A673 (cell line): ENCODE measurements around the gene COX6B2. TPM values are rescaled to one million over a fixed set of nuclear protein-coding genes. Genes with fewer than 3 reads are reported as not detected.

Experiments
- BruUV-seq: library from RNA; stranded (reverse); fragments of 400-500 nt; replicated peaks from 2 replicates; lab custom pipeline; 2021; lab: Mats Ljungman, UMichigan
- CTCF ChIA-PET: fragments of 300-600 bp; sonication (Branson Sonifier 250); formaldehyde crosslinking; loops from one replicate; lab custom pipeline; 2022; ENCODE audit warnings: antibody characterized with exemption; lab: Charles Lee
- POLR2A ChIA-PET: fragments of 300-600 bp; sonication (Branson Sonifier 250); formaldehyde crosslinking; loops from one replicate; lab custom pipeline; 2022; ENCODE audit warnings: antibody characterized with exemption; ENCODE audit not compliant: low non-redundant PET; lab: Charles Lee
- DNase-seq: peaks from one replicate; pipeline ENCODE4 v3.0.0-alpha.2; 2015; ENCODE audit warnings: low spot score
- H3K27ac ChIP-seq: fragments of 200-600 bp; sonication (generic); 2 replicates; pipeline ENCODE4 v1.5.1; 2016; ENCODE audit warnings: mixed run types, low read depth, mild to moderate bottlenecking, mixed read lengths, antibody characterized with exemption, low read length; ENCODE audit not compliant: poor library complexity, severe bottlenecking
- H3K27me3 ChIP-seq: fragments of 200-600 bp; sonication (generic); replicated peaks from 2 replicates; pipeline ENCODE4 v1.6.1; 2017; ENCODE audit warnings: mixed run types, low read depth, mild to moderate bottlenecking, mixed read lengths, antibody characterized with exemption, low read length; ENCODE audit not compliant: insufficient read depth, poor library complexity
- H3K36me3 ChIP-seq: fragments of 200-600 bp; sonication (generic); 2 replicates; pipeline ENCODE4 v1.6.1; 2016; ENCODE audit warnings: mixed run types, mild to moderate bottlenecking, mixed read lengths, antibody characterized with exemption, low read length; ENCODE audit not compliant: insufficient read depth, poor library complexity, severe bottlenecking
- H3K4me1 ChIP-seq: fragments of 200-600 bp; sonication (generic); 2 replicates; pipeline ENCODE4 v1.6.1; 2017; ENCODE audit warnings: mixed run types, mild to moderate bottlenecking, mixed read lengths, antibody characterized with exemption, low read length; ENCODE audit not compliant: insufficient read depth, poor library complexity, severe bottlenecking
- H3K4me3 ChIP-seq: fragments of 200-600 bp; sonication (generic); 2 replicates; pipeline ENCODE4 v1.5.1; 2016; ENCODE audit warnings: low read depth, mixed run types, mild to moderate bottlenecking, mixed read lengths, low read length; ENCODE audit not compliant: poor library complexity, severe bottlenecking
- H3K9me3 ChIP-seq: fragments of 200-600 bp; sonication (generic); 2 replicates; pipeline ENCODE4 v1.6.1; 2016; ENCODE audit warnings: mixed run types, low read depth, mild to moderate bottlenecking, mixed read lengths, antibody characterized with exemption, low read length; ENCODE audit not compliant: poor library complexity, severe bottlenecking
- EZH2 ChIP-seq: fragments of 200-600 bp; sonication (generic); IDR thresholded peaks from 2 replicates; pipeline ENCODE4 v1.6.1; 2017; ENCODE audit warnings: borderline replicate concordance, low read depth, mild to moderate bottlenecking, mixed read lengths, antibody characterized with exemption, low read length; ENCODE audit not compliant: poor library complexity, severe bottlenecking
- intact Hi-C: fragments of 100-400 bp; cut with micrococcal nuclease; formaldehyde crosslinking; loops from one replicate; pipeline ENCODE4 v1.10.0; 2022; ENCODE audit not compliant: unreplicated experiment
- total RNA-seq: library from RNA; stranded (reverse); gene quantifications from 2 replicates; pipeline ENCODE4 v1.2.3, GENCODE V29; 2021
- TF ChIP-seq, protein P1 (sequence below): fragments of 300-800, 200-600 bp; sonication (generic); conservative IDR thresholded peaks from 2 replicates; pipeline ENCODE4 v1.5.1; 2017; ENCODE audit warnings: low read depth, mild to moderate bottlenecking, antibody characterized with exemption, low read length, moderate library complexity, mixed read lengths

COX6B2 gene
- total RNA-seq, 1 experiment from 2014 or later, result not detected

DNA sequence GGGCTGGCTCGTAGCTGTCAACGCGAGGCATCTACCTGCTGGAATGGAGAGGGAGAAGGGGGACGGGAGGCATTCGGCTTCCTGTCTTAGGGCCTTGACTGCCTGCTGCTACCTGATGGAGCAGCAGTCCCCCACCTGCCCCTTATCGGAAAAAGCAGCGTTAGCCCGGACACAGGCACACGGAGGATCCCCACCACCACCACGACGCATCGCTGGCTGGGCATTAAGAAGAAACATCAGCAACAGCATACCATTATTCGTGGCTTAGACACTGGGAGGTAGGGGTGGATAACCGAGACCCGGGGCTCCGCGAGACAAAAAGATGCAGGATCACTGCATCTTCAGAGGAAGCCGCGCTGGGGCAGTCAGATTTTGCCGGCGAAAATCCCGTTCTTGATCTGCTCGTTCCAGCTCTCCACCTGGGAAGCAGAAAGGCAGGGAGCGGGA lies 1.1 kb downstream of the COX6B2 start:
- no peaks in the 10 kb centered on the region for H3K36me3 ChIP-seq
- peaks cover 32% of the 10 kb centered on the region for H3K27me3 ChIP-seq
- H3K4me3 ChIP-seq, result peak overlapping the region; percentile 56
- intact Hi-C loops, result no loop called here
- no peak overlapping the region for H3K27ac ChIP-seq
- DNase-seq, result no peak
- POLR2A ChIA-PET, result interaction anchor here (0.7 kb wide), 1 partner anchor 14 kb away, joined by 3 read pairs; no protein-coding TSS in a partner anchor
- CTCF ChIA-PET, result no interaction called here
- no peaks in the 10 kb centered on the region for H3K9me3 ChIP-seq
- peaks cover 7% of the 10 kb centered on the region for H3K4me1 ChIP-seq
- BruUV-seq, result no TSS peak
- TF ChIP-seq EZH2, result no peak
- TF ChIP-seq, protein P1, sequence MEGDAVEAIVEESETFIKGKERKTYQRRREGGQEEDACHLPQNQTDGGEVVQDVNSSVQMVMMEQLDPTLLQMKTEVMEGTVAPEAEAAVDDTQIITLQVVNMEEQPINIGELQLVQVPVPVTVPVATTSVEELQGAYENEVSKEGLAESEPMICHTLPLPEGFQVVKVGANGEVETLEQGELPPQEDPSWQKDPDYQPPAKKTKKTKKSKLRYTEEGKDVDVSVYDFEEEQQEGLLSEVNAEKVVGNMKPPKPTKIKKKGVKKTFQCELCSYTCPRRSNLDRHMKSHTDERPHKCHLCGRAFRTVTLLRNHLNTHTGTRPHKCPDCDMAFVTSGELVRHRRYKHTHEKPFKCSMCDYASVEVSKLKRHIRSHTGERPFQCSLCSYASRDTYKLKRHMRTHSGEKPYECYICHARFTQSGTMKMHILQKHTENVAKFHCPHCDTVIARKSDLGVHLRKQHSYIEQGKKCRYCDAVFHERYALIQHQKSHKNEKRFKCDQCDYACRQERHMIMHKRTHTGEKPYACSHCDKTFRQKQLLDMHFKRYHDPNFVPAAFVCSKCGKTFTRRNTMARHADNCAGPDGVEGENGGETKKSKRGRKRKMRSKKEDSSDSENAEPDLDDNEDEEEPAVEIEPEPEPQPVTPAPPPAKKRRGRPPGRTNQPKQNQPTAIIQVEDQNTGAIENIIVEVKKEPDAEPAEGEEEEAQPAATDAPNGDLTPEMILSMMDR, result no peak

DNA sequence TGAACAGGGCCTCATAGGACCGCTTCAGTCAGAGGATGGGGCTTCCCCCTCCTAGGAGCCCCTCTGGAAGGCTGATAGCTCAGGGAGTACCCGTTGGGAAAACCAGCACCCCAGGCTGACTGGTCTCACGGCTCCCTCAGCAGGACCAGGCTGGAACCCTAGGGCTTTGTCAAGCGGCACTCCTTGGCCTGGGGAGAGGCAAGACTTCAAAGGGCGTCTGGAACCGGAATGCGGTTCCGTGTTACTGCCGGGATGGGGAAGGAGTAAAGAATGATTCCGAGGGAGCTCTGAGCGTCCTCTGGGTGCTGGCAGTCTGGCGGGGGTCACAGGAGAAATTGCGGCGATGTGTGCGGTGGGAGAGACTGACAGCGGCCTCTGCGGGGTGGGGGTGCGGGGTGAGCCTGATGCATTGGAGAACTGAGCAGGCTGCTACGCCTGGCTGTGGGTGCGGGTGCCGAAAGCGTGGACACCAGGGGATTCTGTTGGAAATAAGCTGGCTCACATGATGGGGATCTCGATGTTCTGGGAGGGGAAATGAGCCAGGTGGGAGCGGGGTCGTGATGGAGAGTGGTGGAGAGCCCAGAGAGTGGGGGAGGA lies 1.9 kb downstream of the COX6B2 start:
- ChIA-PET POLR2A (no interaction called here), CTCF (no interaction called here)
- Histone ChIP-seq H3K36me3 (no peaks in the 10 kb centered on the region), H3K9me3 (no peaks in the 10 kb centered on the region), H3K27me3 (peaks cover 32% of the 10 kb centered on the region), H3K27ac (no peak overlapping the region), H3K4me1 (peaks cover 14% of the 10 kb centered on the region), H3K4me3 (no peak overlapping the region)
- no TSS peak for BruUV-seq
- intact Hi-C loops, result no loop called here
- no peak for TF ChIP-seq EZH2
- TF ChIP-seq, protein P1, result no peak
- DNase-seq, result no peak

DNA sequence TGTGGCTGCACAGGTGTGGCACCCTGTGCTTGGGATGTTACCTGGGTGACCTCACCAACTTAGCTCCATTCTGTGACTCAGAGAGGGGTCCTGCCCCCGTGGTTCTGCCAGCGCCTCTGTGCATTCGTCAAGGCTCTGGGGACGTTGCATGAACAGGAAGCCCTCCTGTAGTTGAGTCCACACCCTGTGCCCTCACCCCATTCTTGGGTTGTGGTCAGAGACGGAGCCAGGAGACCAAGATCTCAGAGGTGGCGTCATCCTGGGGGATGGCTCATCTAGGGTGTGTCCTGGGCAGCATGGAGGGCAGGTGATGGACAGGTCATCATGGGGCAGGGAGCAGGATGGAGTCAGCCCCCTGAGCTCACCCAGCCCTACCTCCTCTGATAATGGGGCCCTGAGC lies 2.5 kb downstream of the COX6B2 start:
- no TSS peak for BruUV-seq
- Histone ChIP-seq H3K4me3 (no peak overlapping the region), H3K27me3 (peaks cover 32% of the 10 kb centered on the region), H3K4me1 (peaks cover 14% of the 10 kb centered on the region), H3K9me3 (no peaks in the 10 kb centered on the region), H3K27ac (no peak overlapping the region), H3K36me3 (no peaks in the 10 kb centered on the region)
- ChIA-PET CTCF (no interaction called here), POLR2A (no interaction called here)
- intact Hi-C loops, result no loop called here
- TF ChIP-seq, protein P1, result no peak
- TF ChIP-seq EZH2, result no peak
- no peak for DNase-seq
